NCI-H2081 treated with DMSO at 0.1 percent for 48 hours (cell line): Measurements from ENCODE around the gene SIX1.

Experiments used
- DNase-seq: peaks from one replicate; lab custom pipeline; 2025; lab: John Stamatoyannopoulos, UW

SIX1 gene

GRCh38 chr14:60655119-60655897, 6.0 kb upstream of the SIX1 start:
- no peak for DNase-seq

- DNase-seq = no peak
Measured at GRCh38 chr14:60654334-60654821, 5.1 kb upstream of the SIX1 start.

DNA sequence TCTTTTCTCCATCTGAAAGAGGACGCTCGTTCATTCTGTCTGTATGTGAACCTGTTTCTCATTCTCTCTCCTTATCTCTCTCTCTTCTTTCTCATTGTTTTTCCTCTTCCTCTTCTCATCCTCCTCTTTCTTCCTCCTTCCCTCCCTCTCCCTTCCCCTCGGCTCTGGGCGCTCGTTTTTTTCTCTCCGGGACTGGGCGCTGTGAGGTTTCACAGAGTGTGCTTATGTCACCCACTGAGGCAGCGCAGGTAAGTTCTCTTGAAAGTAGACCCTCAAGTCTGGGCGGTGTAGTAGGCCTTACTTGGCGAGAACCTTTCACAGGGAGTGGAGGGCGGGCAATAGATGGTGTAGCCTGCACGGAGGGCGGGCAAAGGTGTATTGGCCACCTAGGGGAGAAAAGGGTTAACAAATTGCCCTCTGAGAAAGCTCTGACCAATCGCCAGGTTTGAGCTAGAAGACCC, 4.5 kb upstream of the SIX1 start:
- DNase-seq = no peak

DNA sequence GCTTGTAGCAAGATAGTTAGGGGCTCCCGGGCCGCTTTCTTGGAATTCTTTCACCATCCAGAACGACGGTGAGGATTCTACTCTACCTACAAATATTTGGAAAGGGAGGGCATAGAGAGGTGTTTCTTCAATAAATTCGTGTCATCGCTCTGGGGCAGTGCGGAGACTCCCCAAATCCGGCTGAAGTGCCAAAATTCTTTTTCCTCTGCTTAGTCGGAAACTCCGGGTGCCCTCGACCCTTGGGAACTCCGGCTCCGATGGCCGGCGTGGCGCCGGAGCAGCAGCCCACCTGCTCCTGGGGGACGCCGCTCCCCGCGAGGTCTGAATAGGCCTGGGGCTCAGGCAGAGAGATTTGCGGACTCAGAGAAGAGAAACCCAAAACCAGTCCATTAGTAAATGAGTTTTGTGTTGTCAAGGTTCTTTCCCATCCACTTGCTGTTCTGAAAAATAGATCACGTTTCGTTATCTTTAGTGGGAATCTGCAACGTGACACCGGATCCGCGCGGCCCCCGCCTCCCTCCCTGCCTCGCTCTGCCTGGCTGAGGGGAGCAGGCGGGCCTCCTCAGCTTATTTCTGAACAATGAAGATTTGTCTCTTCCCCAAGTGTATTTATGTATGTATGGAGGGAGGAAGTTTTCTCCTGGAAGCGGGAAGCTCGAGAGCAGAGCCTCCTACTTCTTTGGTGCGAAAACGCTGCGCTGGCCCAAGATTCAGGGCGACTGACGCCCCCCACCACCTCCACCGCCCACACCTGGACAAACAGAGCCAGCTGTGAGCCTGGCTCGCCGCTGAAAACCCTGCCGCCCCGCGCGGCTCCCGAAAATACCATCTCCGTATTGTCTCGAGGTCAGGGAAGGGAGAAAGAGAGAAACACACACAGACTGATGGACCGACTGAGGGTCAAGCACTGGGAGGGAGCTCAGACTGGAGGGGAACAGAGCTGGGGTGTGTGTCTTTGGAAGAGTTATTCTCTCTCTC, 3.7 kb upstream of the SIX1 start:
- DNase-seq = no peak

- no peak for DNase-seq
Measured at GRCh38 chr14:60651796-60652673, 2.8 kb upstream of the SIX1 start.

GRCh38 chr14:60651086-60651795, 2.0 kb upstream of the SIX1 start:
- DNase-seq = no peak

DNA sequence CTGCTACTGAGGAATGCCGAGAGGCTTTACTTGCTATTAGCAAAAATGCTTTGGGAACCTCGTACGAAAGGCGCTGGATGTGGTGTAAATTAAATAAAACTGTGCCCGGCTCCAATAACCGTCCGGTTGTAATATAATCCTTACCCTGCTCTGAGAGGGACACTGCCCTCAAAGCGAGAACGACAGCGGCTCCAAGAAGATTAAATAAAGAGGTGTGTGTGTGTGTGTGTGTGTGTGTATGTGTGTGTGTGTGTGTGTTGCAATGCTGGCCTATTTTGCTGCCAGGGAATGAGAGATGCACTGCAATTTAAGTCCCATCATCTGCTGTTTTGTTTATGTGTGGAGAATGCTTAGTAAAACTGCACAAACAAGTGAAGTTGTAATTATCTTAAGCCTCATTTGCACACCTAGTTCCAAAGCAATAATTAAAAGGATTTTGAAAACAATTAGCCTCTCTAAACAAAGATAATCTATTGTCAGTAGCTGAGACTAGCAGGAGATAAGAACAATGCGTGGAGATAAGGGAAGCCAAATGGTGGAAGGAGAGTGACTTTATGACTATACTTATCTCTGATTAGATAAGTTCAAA, 1.2 kb upstream of the SIX1 start:
- no peak for DNase-seq

DNA sequence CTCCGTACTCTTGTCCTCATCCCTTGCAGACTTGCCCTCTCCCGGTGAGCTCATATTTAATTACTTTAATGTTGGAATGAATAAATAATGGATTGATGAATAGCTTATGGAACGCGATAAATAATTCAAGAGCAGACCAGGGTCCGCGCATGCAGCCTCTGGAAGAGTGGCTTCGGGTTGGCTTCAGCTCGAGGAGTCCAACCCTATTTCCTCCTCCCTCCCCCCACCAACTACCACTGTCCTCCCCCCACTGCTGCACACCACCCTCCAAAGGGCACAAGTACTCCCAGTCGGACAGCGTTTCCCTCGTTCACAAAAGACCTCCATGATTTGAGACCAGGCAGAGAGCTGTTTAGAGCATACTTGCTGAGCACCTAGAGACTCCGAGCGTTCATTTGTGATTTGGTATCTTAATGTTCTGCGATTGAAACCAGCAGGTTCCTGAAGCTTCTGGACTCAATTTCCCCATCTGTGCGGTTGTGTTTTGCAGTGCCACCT, 647 bp upstream of the SIX1 start:
- DNase-seq = no peak

DNA sequence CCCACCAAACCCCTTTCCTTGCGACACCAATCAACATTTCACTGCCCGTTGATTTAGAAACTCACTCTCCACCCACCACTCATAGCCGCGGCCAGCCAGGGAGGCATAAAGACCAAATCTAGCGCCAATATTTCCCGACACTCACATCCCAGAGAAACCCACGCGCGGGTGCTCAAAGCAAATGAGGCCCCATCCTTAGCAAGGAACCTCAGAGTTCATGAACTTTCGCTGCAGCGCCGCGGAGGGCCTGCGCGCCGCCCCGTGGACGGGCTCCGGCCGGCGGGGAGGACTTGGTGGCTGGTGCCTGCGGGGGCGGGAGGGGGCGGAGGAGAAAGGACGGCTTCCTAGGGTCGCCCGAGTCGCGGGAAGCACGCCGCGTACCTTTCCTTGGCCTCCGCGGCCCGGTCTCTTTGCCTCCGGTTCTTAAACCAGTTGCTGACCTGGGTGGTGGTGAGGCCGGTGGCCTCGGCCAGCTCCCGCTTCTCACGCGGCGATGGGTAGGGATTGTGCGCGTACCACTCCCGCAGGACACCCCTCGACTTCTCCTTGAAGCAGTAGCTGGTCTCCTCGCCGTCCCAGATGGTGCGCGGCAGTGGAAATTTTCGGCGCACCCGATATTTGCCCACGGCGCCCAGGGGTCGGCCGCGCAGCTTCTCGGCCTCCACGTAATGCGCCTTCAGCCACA, 886 bp downstream of the SIX1 start:
- DNase-seq = no peak

DNA sequence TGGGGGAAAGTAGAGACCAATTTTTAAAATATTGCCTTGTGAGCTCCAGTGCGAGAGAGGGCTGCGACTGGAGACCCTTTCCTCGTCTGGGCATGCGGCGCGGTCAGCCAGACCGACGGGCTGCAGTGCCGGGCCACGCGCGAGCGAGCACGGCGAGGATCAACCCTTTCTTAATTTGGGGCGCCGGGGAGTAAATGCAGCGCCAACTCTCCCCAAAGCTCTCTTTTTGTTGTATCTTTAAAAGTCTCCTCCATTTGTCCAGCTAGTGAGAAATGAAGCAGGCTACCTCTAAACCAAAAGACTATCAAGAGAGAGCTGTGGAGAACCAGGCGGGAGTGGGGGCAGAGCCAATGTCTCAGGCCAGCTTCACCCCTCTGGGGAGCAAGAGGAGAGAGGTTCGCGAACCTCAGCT, 1.4 kb downstream of the SIX1 start:
- DNase-seq = no peak

DNA sequence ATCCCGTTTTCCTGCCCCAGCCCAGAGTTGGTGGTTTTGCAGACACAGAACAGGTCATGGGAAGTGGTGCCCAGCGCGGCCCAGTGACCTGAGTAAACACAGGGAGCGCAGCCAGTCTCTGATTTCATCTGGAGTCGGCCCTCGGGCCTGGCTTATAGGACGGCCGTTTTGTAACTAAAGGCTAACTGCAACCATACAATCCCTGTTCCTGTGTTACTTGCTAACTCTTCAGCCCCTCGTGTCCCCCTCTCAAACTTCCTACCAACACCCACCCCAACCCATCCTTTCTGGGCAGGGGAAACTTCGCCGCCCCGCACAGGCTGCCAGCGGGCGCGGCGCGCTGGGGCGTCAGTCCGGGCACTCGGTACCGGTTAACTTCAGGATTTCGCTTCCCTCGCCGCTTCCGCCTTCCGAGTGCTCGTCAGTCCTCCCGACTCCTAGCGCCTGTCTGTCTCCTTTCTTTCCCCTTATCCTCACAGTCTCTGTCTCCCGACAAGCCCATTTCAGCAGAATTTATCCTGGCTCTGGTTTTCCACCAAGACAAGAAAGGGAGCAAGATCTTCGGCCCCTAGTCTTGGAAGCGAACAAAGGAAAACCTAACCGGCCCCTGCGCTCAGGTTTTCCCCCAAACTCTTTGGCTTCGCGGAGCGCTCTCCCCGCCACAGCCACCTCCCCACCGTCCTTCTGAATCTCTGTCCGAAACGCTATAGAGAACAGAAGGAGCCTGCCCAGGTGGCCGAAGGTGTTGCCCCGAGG, 2.0 kb downstream of the SIX1 start:
- DNase-seq = no peak

- no peak for DNase-seq
Measured at GRCh38 chr14:60646226-60646818, 3.0 kb downstream of the SIX1 start.

- DNase-seq = no peak
Measured at GRCh38 chr14:60645126-60645741, 4.0 kb downstream of the SIX1 start.

- DNase-seq = no peak
Measured at GRCh38 chr14:60644666-60645065, 4.6 kb downstream of the SIX1 start.

GRCh38 chr14:60643463-60644314, 5.6 kb downstream of the SIX1 start:
- no peak for DNase-seq

- DNase-seq = no peak
Measured at GRCh38 chr14:60643141-60643462, 6.2 kb downstream of the SIX1 start.
